OCI-LY3 (cell line): ENCODE results near the gene SH3RF3.

Experiments
- H2AFZ ChIP-seq: fragments of 200-600, 300-600 bp; shearing (Covaris generic); 2 replicates; pipeline ENCODE4 v1.6.0; 2014; ENCODE audit warnings: antibody characterized with exemption, low read depth, low read length
- H3K27ac ChIP-seq: fragments of 200-600, 300-600 bp; sonication (generic); 2 replicates; pipeline ENCODE4 v1.5.1; 2014; ENCODE audit warnings: mild to moderate bottlenecking, low read length, moderate library complexity, mixed read lengths
- H3K27me3 ChIP-seq: fragments of 200-600, 300-600 bp; sonication (generic); 2 replicates; pipeline ENCODE4 v1.6.1; 2014; ENCODE audit warnings: low read depth, low read length, mixed read lengths
- H3K36me3 ChIP-seq: fragments of 200-600, 300-600 bp; sonication (generic); replicated peaks from 2 replicates; pipeline ENCODE3; 2014; ENCODE audit warnings: low read depth, low read length, mixed read lengths
- H3K4me1 ChIP-seq: fragments of 300-600, 200-600 bp; sonication (generic); 2 replicates; pipeline ENCODE4 v1.6.1; 2014; ENCODE audit warnings: low read length, mixed read lengths
- H3K4me2 ChIP-seq: fragments of 200-600, 300-600 bp; sonication (generic); 2 replicates; pipeline ENCODE4 v1.6.1; 2014; ENCODE audit warnings: low read length, mixed read lengths
- H3K4me3 ChIP-seq: fragments of 300-600, 200-600 bp; sonication (generic); 2 replicates; pipeline ENCODE4 v1.5.1; 2014; ENCODE audit warnings: antibody characterized with exemption, mild to moderate bottlenecking, low read length, moderate library complexity
- H3K79me2 ChIP-seq: fragments of 300-600, 200-600 bp; shearing (Covaris generic); 2 replicates; pipeline ENCODE4 v1.6.1; 2014; ENCODE audit warnings: mild to moderate bottlenecking, low read length, mixed read lengths
- H3K9ac ChIP-seq: fragments of 300-600, 200-600 bp; shearing (Covaris generic); 2 replicates; pipeline ENCODE4 v1.6.0; 2014; ENCODE audit warnings: mild to moderate bottlenecking, low read length, moderate library complexity
- H3K9me3 ChIP-seq: fragments of 200-600, 300-600 bp; shearing (Covaris generic); 2 replicates; pipeline ENCODE4 v1.6.1; 2014; ENCODE audit warnings: low read length, mixed read lengths; ENCODE audit not compliant: insufficient read depth
- H4K20me1 ChIP-seq: fragments of 200-600, 300-600 bp; sonication (generic); 2 replicates; pipeline ENCODE4 v1.6.1; 2016; ENCODE audit warnings: low read length, mixed read lengths; ENCODE audit not compliant: insufficient read depth
- CTCF ChIP-seq: fragments of 200-600, 300-600 bp; sonication (generic); IDR thresholded peaks from 2 replicates; pipeline ENCODE4 v1.5.1; 2014; ENCODE audit warnings: antibody characterized with exemption, low read length, low read depth
- EZH2phosphoT487 ChIP-seq: fragments of 200-600 bp; shearing (Covaris generic); IDR thresholded peaks from 2 replicates; pipeline ENCODE4 v1.6.1; 2018; ENCODE audit warnings: antibody characterized with exemption, mixed run types, low read depth

Gene SH3RF3

GRCh38 chr2:109207176-109207575, 78.2 kb downstream of the SH3RF3 start:
- H3K4me1 ChIP-seq: no peaks in the 10 kb centered on the region
- no peak overlapping the region for H3K4me2 ChIP-seq
- H3K9me3 ChIP-seq: no peaks in the 10 kb centered on the region
- H3K79me2 ChIP-seq: no peaks in the 10 kb centered on the region
- H3K9ac ChIP-seq: no peak overlapping the region
- H3K4me3 ChIP-seq: no peak overlapping the region
- H3K36me3 ChIP-seq: no peaks in the 10 kb centered on the region
- no peak overlapping the region for H2AFZ ChIP-seq
- H3K27ac ChIP-seq: no peak overlapping the region
- TF ChIP-seq CTCF (no peak), EZH2phosphoT487 (no peak)
- no peaks in the 10 kb centered on the region for H4K20me1 ChIP-seq
- peaks cover 4% of the 10 kb centered on the region for H3K27me3 ChIP-seq

GRCh38 chr2:109208071-109208950, 79.3 kb downstream of the SH3RF3 start:
- Histone ChIP-seq H2AFZ (no peak overlapping the region), H3K79me2 (no peaks in the 10 kb centered on the region), H3K4me1 (no peaks in the 10 kb centered on the region), H3K27ac (no peak overlapping the region), H3K4me3 (no peak overlapping the region), H3K4me2 (no peak overlapping the region), H3K27me3 (peaks cover 13% of the 10 kb centered on the region), H3K9ac (no peak overlapping the region), H3K9me3 (no peaks in the 10 kb centered on the region), H3K36me3 (no peaks in the 10 kb centered on the region), H4K20me1 (no peaks in the 10 kb centered on the region)
- TF ChIP-seq EZH2phosphoT487: no peak
- TF ChIP-seq CTCF: 0 out of 2 replicates have a peak, but pooled peaks have one; percentile 19

GRCh38 chr2:109208951-109209335, 79.9 kb downstream of the SH3RF3 start:
- H3K9ac ChIP-seq: no peak overlapping the region
- no peak overlapping the region for H3K4me2 ChIP-seq
- H2AFZ ChIP-seq: no peak overlapping the region
- H3K4me3 ChIP-seq: no peak overlapping the region
- H3K79me2 ChIP-seq: no peaks in the 10 kb centered on the region
- peaks cover 19% of the 10 kb centered on the region for H3K27me3 ChIP-seq
- no peaks in the 10 kb centered on the region for H3K9me3 ChIP-seq
- TF ChIP-seq EZH2phosphoT487 (no peak), CTCF (no peak)
- H3K4me1 ChIP-seq: no peaks in the 10 kb centered on the region
- H3K27ac ChIP-seq: no peak overlapping the region
- no peaks in the 10 kb centered on the region for H3K36me3 ChIP-seq
- H4K20me1 ChIP-seq: no peaks in the 10 kb centered on the region

DNA sequence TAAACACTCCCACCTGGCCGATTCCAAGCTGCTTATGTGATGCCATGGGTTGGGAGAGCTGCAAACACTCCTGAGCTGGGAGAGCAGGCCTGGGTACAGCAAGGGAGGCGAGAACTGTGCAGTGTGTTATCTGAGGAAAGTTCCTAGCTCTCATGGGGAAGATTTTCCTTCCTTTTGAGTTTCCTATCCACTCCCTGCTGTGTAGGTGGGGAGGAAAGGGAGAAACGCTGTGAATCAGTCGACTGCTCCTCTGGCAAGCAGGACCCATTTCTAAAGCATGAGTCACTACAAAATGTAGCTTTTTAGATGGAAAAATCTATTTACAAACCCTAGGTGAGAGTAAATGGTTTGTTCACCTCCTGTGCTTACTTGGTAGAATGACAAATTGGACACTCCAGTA, 80.4 kb downstream of the SH3RF3 start:
- no peaks in the 10 kb centered on the region for H3K79me2 ChIP-seq
- H3K27ac ChIP-seq: no peak overlapping the region
- H3K27me3 ChIP-seq: peaks cover 20% of the 10 kb centered on the region
- H4K20me1 ChIP-seq: no peaks in the 10 kb centered on the region
- H3K9me3 ChIP-seq: no peaks in the 10 kb centered on the region
- no peaks in the 10 kb centered on the region for H3K4me1 ChIP-seq
- H3K9ac ChIP-seq: no peak overlapping the region
- no peak overlapping the region for H2AFZ ChIP-seq
- H3K4me3 ChIP-seq: no peak overlapping the region
- TF ChIP-seq EZH2phosphoT487: no peak
- TF ChIP-seq CTCF: no peak
- H3K36me3 ChIP-seq: no peaks in the 10 kb centered on the region
- no peak overlapping the region for H3K4me2 ChIP-seq
